Measurements from ENCODE around the gene HIPK2. TPM values are rescaled to one million over a fixed set of nuclear protein-coding genes. Genes with fewer than 3 reads are reported as not detected.

HIPK2 gene
- total RNA-seq (2022; extraction: Qiagen RNA extraction): 26.0 to 41.4 TPM (median 35.1 TPM) in 5 replicates

GRCh38 chr7:139777948-139778841 is at the start of gene HIPK2:
TSS of gene HIPK2 (minus strand) at chr7:139777998. CDS start at chr7:139777623, 375 bp downstream.

GRCh38 chr7:139523199-139523941 is 254.4 kb downstream of the HIPK2 start, which contains the start of gene CLEC2L:
TSS of gene CLEC2L (plus strand) at chr7:139523685. CDS start at chr7:139523928, 243 bp downstream.

Other genes with a start within 250 kb of the HIPK2 start
- 12.5 to 15.0 TPM (median 14.7 TPM) in 5 replicates for gene TBXAS1, start 51.3 kb upstream of the HIPK2 start, total RNA-seq (2022; extraction: Qiagen RNA extraction)